Smooth muscle cell of the brain vasculature (primary cell): ENCODE results near the gene PMEPA1.

Experiments used
- DNase-seq: peaks from one replicate; pipeline ENCODE4 v3.0.0-alpha.2; 2012; ENCODE audit warnings: low read depth, low spot score

PMEPA1 gene

DNA sequence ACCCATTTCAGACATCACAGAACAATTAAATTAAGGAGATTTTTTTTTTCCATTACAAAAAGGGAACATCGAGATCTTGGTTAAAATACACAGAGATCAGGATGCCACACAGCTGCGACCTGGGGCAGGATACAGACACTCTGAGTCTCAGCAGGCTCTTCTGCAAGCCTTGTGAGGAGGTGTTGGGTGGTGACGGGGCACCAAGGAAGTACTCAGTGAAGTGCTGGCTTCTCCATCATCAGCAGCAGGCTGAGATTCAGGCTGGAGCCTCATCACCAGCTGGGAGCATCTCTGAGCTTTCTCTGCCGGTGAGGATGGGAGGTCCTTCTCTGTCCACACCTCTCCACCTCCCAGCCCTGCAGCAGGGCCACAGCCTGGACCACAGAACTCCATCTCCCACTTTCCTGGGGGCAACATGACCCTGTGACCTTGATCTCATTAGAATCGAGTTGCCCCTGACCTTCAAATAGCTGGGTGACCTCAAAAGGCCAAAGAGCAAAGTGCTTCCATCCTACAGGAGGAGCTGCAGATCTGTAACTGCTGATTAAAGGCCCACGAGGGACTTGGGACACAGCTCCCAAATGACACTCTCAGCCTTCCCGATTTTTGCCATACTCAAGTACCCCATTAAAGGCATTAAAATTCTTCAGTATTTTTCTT, 16.0 kb downstream of the PMEPA1 start:
- no peak for DNase-seq

DNA sequence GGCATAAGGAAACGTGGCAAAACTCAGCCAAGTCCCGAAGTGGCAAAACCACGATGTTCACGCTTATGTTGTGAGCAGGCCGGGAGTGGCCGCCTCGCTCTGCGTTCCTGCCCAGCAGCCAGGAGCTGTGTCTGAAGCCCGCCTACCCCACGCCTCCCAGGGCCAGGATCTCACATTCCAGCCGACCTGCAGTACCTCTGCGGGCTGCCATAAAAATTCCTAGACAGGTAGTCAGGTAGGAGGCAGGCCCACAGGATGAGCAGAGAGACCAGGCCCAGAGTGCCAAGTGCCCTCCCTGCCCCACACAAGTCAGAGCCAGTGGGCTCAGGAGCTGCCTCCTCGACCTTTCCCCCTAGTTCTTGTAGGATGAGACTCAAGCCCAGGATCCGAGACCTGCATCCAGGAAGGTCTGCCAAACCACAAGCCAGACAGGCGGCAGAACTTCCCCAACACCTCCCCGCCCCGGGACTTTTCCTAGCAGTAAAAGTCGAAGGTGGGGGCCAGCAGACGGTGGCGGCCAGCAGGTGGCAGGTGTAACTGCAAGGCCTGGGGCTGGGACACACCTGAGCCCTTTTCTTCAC, 16.7 kb downstream of the PMEPA1 start:
- no peak for DNase-seq

DNA sequence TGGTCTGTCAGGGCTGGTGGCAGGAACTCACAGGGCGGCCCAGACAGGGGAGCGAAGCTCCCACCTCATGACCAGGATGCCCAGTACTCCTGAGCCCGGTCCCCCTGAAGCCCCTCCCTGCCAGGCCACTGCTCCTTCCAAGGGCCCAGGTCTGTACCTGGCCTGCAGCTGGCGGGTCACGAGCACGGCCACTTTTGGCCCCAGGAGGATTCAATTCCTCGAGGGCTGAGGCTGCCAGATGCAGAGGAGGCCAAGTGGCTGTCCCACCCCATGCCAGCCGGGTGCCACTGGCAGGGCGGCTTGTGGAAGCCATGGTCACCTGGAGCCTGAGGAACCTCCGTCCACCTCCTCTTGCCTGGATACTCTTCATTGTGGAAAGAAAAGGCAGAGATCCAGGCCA, 17.4 kb downstream of the PMEPA1 start:
- no peak for DNase-seq

DNA sequence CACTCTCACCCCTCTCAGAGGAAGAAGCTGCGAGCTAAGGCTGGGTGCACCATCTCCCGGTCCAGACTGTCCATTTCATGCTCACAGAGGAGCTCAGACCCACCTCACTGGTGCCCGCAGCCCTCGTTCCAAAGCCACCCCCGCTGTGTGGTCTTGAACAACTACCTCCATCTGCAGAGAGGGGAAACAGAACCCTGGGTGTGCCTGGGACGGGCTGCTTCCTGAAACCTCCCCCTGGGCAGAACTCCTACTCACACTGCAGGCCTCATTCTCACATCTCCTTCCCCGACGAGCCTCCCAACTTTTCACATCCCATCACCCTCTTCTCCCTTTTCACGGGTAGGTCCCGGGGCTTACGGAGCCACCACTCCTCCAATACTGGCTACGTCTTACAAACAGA, 18.1 kb downstream of the PMEPA1 start:
- DNase-seq: no peak

DNA sequence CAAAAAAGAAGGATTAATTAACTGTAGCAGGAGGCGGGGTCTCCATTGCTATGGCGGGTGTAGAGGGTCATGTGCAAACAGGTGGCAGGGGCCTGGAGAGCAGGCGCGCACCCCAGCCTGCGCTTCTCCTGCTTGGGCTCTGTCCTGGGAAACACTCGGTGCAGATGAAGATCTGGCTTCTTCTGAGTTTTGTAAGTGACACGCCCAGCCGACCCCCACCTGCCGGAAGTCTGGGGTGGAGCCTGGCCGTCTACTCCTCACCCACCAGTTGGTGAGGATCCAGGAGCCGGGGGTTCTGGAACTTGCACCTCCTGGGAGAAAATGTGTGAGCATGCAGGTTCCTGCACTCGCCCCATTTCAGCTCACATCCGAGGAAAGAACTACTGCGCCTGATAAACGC, 19.3 kb downstream of the PMEPA1 start:
- no peak for DNase-seq

DNA sequence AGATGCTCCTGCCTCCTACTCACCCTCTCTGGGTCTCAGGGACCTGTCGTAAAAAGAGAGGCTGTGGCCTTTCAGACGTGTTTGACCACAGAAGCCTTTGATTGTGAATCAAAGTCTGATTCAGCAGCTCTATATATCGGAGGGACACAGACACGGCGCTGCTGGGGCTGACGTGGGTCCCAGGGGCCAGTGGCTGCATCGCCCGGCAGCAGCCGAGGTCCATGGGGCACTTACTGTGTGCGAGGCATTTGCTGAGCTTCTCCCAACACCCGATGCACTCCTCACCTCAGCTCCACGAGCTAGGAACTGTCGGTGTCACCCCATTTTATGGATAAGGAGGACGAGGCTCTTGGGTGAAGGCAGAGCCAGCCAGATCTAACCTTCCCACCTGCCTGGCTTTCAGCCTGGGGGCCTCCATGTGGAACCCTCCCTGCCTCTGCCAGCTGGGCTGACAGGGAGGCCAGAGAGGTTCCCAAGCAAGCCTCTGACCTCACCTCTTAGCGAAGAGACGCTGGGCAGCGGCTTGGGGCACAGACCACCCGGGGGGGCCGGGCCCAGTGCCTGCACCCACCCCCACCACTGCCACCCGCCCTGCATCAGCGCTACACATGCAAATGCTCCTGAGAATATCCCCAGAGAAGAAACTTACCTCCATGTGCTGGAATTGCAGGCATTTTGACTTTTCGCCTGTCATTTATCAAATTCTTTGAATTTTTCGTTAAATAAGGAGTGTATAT, 19.9 kb downstream of the PMEPA1 start:
- DNase-seq: no peak

DNA sequence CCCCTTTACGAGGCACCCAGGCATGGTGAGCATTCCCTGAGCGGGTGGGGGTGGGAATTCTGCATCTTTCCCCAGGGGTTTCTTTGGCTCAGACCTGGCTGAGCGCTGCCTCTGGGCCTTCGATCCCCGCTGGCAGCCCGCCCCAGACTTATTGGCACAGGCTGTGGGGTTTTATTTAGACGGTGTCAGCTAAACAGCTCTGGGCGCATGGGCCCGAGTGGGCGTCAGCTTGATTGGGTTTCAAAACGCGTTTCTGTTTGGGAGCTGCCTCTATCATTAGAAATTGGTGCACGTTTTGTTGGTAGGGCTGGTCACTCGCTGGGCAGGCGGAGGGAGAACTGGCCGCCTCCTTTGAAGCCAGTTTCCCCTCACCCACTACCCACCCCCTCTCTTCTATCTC, 21.0 kb downstream of the PMEPA1 start:
- no peak for DNase-seq

DNA sequence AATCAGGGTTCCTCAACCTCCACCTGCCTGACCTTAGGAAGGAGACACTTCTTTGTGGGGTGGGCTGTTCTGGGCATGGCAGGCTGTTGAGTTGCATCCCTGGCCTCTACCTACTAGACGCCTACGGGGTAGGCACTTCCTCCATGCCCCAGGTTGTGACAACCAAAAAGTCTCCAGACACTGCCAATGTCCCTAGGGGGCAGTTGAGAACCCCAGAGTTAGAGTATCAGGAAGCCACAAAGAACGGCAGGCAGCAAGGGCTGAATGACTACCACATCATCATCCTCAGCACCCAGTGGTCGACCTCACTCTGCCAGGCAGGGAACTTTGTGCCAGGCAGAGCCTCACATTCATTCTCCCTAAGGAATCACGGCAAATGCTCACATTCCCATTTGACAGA, 21.5 kb downstream of the PMEPA1 start:
- DNase-seq: no peak

DNA sequence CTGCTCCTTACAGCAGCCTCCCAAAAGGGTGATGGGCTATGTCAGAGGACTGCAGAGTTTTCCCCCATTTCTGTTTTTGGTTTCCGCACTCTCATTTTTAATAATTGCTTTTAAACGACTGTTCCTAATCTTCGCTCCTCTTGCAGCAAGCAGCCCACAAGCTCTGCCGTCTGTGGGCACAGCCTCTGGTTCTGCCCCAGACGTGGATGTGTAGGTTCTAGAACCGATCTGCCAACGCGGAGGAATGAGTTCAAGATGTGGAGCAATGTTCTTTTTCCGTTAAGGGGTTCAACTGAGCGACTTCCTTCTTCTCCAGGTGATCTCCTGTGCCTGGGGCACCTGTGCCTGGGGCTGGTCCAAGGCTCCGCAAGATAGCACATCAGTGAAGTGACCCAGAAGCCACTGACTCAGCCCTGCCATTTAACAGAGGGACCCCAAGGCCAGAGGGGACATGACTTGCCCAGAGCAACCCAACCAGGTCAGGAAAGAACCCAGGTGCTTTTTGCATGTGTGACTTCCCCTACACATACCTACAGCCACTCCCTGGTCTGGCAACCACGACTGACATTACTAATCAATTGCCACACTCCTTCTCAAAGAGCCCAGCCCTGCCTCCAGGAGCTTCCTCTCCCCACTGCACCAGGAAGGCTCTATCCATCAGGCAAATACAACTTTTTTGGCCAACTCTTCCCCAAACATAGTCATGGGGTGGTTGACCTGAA, 22.7 kb downstream of the PMEPA1 start:
- DNase-seq: no peak

DNA sequence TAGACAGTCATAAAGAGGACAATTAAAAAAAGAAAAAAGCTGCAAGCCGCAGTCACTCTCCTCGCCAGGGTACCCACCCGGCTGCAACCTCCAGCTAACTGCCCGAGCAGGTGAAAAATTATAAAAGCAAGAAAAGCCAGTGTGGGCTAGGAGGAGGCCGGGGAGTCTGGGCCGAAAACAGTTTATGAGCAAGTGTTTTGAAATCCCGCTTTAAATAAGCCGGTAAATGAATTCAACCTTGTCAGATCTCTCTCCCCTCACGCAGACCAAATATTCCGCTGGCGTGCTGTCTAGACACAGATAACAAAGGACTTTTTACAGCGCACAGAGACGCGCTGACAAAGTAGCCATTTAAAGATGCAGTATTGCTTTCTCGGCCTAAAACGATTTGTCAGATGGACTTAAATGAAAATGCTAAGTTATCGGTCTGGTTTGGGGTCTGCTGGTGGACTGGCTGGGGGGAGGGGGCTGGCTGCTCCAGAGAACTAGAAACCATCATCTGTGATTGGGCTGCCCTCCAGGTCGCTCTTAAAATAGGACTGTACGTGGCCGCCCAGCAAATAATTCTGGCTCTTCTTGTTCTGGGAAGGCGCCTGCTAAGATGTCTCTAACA, 24.6 kb downstream of the PMEPA1 start:
- DNase-seq: no peak

DNA sequence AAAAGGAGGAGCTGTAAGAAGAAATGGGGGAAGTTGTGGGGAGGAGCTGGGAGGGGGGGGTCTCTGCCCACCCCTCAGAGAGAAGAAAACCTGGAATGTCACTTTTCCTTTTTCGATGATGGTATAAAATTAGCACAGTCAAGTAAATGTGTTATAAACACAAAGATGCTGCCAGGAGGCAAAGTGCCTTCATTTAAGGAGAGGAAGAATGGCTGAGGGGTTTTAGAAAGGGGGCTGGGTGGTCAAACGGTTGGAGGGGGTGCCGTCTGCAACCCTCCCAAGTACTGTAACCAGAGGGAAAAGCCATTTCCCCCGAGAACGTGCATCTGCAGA, 25.0 kb downstream of the PMEPA1 start:
- DNase-seq: no peak

DNA sequence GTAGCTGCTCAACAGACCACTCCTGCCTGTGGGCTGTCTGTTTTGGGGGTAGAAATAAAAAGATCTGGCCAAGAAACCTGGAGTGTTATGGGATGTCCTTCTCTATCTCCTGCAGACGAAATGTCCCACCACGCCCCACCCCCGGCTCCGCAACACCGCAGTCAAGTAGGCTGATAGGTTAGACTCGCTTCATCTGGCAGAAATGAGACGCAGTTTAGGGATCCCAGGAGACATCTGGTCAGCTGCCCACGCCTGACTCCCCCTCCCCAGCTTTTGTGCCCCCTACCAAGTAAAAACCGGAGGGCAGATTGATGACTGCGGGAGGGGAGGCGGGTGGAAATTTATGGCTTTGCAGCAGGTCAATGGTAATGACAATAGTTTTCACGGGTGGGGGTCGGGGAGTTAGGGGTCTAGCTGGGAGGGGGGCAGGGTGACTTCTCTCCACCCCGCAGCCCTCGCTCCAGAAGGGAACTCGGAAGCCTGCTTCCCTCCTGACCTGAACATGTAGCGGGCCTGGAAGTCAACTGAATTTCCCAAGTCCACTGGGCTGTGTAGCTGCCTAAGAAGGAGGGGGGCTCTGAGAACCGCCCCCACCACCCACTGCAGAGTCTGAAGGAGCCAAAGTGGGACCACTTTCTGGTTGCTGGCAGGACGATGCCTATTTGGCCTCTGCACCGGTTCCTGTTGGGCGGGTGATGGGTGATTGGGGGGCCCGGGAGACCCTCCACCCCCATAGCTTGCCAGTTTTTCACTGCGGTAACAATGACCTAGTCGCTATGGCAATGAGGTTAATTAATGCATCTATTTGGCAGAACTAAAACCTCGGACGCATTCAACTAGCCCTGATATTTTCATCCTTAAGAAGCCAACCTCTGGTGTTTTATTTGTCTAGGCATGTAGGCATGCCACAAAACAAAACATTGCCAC, 25.7 kb downstream of the PMEPA1 start:
- DNase-seq: no peak

DNA sequence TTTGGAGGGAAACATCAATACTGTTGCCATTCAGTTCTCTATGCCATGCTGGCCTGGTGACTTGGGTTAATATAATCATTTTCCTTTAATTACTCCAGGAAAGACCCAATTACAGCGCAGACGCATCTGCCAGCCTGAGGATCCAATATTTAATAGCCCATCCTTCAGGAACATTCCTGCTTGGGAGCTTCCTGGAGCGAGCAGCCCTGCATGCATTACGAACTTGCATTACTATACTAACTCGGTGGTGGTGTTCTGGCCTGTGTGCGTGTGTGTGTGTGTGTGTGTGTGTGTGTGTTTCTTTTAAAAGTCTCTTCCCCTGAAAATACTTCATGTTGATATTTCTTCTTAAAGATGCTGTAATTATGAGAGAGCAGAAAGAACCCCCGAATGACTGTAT, 26.5 kb downstream of the PMEPA1 start:
- DNase-seq: no peak

DNA sequence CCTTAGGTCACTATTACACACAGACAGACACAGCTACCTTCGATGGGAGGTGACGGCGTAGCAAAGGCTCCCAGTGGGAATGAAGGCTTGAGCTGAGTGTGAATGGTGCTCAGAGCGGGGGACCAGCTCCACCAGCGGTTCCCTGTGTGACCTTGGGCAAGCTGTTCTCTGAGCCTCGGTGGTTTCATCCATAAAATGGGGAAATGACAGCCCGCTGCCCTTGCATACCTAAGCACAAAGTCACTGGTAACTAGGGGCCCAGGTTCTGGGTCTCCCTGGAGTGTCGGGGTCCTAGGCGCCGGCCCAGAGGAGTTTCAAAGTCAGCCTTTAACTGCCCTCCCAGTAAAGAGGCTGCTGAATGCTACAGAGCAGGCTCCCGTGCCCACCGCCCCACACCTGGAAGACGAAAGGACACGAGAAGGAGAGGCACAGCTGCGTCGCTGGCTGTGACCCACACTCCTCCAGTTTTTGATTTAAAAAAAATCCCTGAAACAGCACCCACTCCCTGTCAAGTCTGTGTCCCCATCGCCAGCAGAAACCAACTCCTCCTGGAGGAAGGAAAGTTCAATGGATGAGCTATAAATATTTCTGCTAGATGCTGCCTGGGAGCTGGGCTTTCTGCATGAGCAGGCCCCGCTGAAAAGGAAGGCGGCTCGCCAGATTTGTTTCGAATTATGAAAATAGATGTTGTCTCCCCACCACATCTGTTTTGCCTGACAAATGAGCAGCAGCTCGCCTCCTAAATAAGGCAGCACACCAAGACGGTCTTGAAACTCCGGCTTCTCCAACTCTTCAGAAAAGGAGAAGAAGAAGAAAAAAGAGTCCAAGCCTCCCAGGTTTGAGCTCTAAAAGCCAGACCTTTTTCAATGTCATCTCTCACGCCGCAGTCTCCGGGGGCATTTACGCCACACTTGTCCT, 27.4 kb downstream of the PMEPA1 start:
- DNase-seq: no peak

DNA sequence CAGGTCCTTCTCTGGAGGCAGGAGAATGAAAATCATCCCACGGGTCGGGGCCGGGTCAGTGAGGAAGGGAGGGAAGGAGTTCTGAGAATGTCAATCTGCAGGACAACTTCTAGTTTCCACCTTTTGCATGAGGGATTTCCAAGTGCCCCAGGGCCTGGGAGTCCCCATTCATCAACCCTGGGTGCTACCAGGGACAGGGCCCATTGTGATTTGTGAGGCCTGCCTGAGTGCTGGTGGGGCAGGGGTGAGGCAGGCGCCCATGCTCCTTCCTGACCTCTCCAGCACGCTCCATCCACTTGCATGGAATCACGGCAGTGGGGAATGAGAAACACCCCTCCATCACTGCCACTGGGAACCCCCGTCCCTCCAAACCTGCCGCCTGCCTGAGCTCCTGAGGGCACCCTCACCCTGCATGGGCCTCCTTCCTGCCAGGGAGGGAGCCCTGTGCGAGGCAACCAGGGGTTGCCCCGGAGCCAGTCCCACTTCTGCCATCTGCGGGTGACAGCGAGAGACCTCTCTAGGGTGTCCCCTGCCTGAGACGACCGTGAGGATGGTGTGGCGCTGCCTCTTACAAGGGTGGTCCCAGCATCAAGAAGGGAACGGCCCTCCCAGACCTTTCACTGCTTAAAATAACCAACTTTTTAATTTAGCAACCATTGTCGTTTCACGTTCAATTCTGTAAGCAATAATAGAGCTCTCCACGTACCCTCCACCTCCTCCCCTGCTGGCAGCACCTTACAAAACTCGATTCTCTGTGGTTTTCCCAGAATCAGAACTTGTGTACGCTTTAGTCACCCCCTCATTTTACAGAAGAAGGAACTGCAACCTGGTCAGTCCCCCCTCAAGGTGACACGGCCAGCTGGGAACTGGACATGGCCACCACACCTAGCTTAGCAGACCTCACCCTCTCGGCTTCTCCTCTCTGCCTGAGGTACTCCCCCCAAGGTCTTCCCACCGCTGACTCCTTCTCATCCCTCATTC, 28.6 kb downstream of the PMEPA1 start:
- no peak for DNase-seq

DNA sequence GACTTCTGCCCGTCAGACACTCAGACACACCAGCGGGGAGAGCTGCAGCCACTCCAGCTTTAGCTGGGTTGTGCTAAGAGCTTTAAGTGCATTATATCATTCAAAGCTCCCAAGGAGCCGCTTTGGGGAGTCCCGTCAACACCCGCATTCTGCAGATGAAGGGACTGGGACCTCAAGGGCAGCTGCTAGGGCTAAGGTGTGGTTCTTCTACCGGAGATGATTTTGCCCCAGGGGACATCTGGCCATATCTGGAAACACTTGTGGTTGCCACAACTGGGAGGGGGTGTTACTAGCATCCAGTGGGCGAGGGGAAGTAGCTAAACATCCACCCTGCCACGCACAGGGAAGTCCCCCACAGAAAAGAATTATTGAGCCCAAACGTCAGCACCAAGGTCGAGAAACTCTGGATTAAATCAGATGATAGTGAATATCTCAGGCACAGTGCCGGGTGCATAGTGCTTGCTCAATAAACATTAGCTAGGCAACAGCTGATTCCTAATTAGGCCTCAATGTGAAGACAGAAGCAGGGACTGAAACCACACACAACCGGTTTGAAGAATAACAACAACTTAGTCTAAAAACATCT, 29.6 kb downstream of the PMEPA1 start:
- DNase-seq: no peak

DNA sequence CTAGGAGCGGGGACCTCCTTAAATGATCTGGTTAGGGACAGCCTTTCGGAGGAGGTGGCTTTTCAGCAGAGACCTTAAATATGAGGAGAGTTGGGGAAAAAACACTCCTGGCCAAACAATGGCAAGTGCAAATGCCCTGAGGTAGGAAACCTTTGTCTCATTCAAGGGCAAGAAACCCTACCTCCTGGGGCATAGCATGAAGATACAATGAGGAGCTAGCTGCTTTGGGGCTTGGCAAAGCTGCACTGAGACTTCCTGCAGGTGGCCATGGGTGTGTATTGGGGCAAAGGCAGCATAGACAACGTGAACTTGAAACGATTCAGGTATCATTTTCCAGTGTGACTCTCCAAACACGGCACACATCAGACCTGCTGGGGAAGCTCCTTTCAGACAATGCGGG, 30.7 kb downstream of the PMEPA1 start:
- no peak for DNase-seq

DNA sequence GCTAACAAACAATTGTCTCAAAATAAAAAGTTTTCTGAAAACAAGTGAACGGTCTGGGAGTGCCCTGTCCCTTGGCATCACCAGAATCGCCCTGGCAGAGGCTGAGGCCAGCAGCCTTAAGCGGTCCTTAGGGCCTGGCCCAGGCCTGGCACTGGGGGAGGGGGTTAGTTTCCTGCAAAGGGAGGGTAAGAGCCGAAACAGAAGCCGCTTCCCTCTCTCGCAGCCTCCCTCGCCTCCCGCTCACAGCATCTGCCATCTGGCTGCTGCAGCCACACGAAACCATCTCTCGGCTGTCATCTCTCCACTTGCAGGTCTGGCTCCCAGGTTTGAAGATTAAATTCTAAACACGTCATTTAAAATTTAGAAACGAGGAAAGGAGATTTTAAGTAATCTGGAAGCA, 31.5 kb downstream of the PMEPA1 start:
- DNase-seq: no peak

DNA sequence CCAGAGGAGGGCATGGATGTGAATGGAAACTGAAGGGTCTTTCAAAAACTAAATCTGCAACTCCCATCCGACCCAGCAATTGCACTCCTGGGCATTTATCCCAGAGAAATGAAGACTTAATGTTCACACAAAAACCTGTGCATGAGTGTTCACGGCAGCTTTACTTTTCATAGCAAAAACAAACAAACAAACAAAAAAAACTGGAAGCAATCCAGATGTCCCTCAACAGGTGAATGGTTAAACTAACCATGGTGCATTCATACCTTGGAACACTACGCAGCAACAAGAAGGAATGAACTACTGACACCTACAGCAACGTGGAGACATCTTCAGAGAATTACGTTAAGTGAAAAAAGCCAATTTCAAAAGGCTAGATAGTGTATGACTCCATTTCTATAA, 32.2 kb downstream of the PMEPA1 start:
- DNase-seq: no peak
